GM23248 (cell line): Measurements from ENCODE around the gene HAND1. TPM values are rescaled to one million over a fixed set of nuclear protein-coding genes. Genes with fewer than 3 reads are reported as not detected.

Source experiments
- DNase-seq: peaks from one replicate; pipeline ENCODE4 v3.0.0-alpha.2; 2015
- H2AFZ ChIP-seq: fragments of 200-600 bp; sonication (generic); 2 replicates; pipeline ENCODE4 v1.6.1; 2016; ENCODE audit warnings: antibody characterized with exemption
- H3F3A ChIP-seq: fragments of 200-600 bp; sonication (generic); 2 replicates; pipeline ENCODE4 v1.6.1; 2016; ENCODE audit warnings: mild to moderate bottlenecking, antibody characterized with exemption, mixed run types; ENCODE audit not compliant: insufficient read depth
- H3K27ac ChIP-seq: fragments of 200-600 bp; sonication (generic); 2 replicates; pipeline ENCODE4 v1.5.1; 2016; ENCODE audit warnings: mild to moderate bottlenecking
- H3K27me3 ChIP-seq: fragments of 200-600 bp; sonication (generic); replicated peaks from 2 replicates; pipeline ENCODE4 v1.6.1; 2016; ENCODE audit warnings: mild to moderate bottlenecking; ENCODE audit not compliant: insufficient read depth
- H3K36me3 ChIP-seq: fragments of 200-600 bp; sonication (generic); 2 replicates; pipeline ENCODE4 v1.6.1; 2016; ENCODE audit warnings: low read depth, mild to moderate bottlenecking
- H3K4me1 ChIP-seq: fragments of 200-600 bp; sonication (generic); 2 replicates; pipeline ENCODE4 v1.6.1; 2016; ENCODE audit warnings: mild to moderate bottlenecking; ENCODE audit not compliant: insufficient read depth
- H3K4me2 ChIP-seq: fragments of 200-600 bp; sonication (generic); one replicate; pipeline ENCODE4 v1.6.1; 2016; ENCODE audit warnings: mild to moderate bottlenecking; ENCODE audit not compliant: unreplicated experiment
- H3K4me3 ChIP-seq: fragments of 200-600 bp; sonication (generic); 2 replicates; pipeline ENCODE4 v1.5.1; 2016; ENCODE audit warnings: mild to moderate bottlenecking
- H3K79me2 ChIP-seq: fragments of 200-600 bp; sonication (generic); 2 replicates; pipeline ENCODE4 v1.6.1; 2016; ENCODE audit warnings: mild to moderate bottlenecking; ENCODE audit not compliant: insufficient read depth
- H3K9ac ChIP-seq: fragments of 200-600 bp; sonication (generic); 2 replicates; pipeline ENCODE4 v1.6.1; 2016; ENCODE audit warnings: mild to moderate bottlenecking
- H3K9me2 ChIP-seq: fragments of 200-600 bp; sonication (generic); 2 replicates; pipeline ENCODE4 v1.6.1; 2016; ENCODE audit warnings: mixed run types, mild to moderate bottlenecking, moderate library complexity; ENCODE audit not compliant: insufficient read depth
- H3K9me3 ChIP-seq: fragments of 200-600 bp; sonication (generic); one replicate; pipeline ENCODE4 v1.6.1; 2017; ENCODE audit warnings: low read depth
- H4K20me1 ChIP-seq: fragments of 200-600 bp; sonication (generic); 2 replicates; pipeline ENCODE4 v1.6.0; 2016; ENCODE audit not compliant: insufficient read depth
- EZH2 ChIP-seq: fragments of 200-600 bp; sonication (generic); IDR thresholded peaks from 2 replicates; pipeline ENCODE4 v1.6.1; 2018; ENCODE audit warnings: antibody characterized with exemption, mild to moderate bottlenecking; ENCODE audit not compliant: insufficient read depth, poor library complexity, severe bottlenecking
- EZH2phosphoT487 ChIP-seq: fragments of 200-600 bp; sonication (generic); IDR thresholded peaks from 2 replicates; pipeline ENCODE4 v1.6.1; 2018; ENCODE audit warnings: antibody characterized with exemption, moderate library complexity, mild to moderate bottlenecking, low read depth; ENCODE audit not compliant: insufficient read depth
- WGBS, 2 experiments: methylation state at CpG; one replicate each; pipeline ENCODE4 v1.1.6; 2015 to 2017; ENCODE audit warnings: low lambda C conversion rate in 2 of 2, low coverage in 1 of 2; ENCODE audit errors: missing lambda C conversion rate in 2 of 2; 5-methylcytosine and 5-hydroxymethylcytosine counted together
- in situ Hi-C: fragments of 300-500 bp; cut with MboI; formaldehyde crosslinking; loops from 2 replicates; pipeline ENCODE4 v1.15.0; 2020
- polyA plus RNA-seq: library from polyadenylated mRNA; unstranded; fragments of >200 nt; fragmentation: Nextera tagmentation; extraction: Ambion mirVana; gene quantifications from 2 replicates; pipeline ENCODE4 v1.2.1, GENCODE V29; 2016
- total RNA-seq: library from RNA; depleted of rRNA; stranded (reverse); fragments of >200 nt; shearing (Covaris generic); gene quantifications from 2 replicates; pipeline ENCODE4 v1.2.3, GENCODE V29; 2014

HAND1 gene
- total and polyA plus RNA-seq, 2 experiments from 2014 or later, result not detected

- no peaks in the 10 kb centered on the region for H3K79me2 ChIP-seq
- H3K9me3 ChIP-seq, result no peaks in the 10 kb centered on the region
- H3K27ac ChIP-seq, result no peak overlapping the region
- WGBS, 2 experiments, result 3 to 5% methylated on average over 58 to 67 of the region's 68 CpGs
- TF ChIP-seq EZH2phosphoT487 (no peak), EZH2 (peak; percentile 26)
- in situ Hi-C loops, result no loop called here
- peak; percentile 54 for DNase-seq
- no peak overlapping the region for H3K9ac ChIP-seq
- no peaks in the 10 kb centered on the region for H3K36me3 ChIP-seq
- no peak overlapping the region for H2AFZ ChIP-seq
- peak overlapping the region; percentile 69 for H3K4me2 ChIP-seq
- peak overlapping the region; percentile 34; the same call in 1 of the 2 replicates for H3K4me3 ChIP-seq
- H3F3A ChIP-seq, result no peaks in the 10 kb centered on the region
- no peaks in the 10 kb centered on the region for H4K20me1 ChIP-seq
- no peaks in the 10 kb centered on the region for H3K9me2 ChIP-seq
- H3K4me1 ChIP-seq, result no peaks in the 10 kb centered on the region
- H3K27me3 ChIP-seq, result peaks cover 98% of the 10 kb centered on the region
Observed at GRCh38 chr5:154477382-154478223, 424 bp downstream of the HAND1 start.

- peaks cover 98% of the 10 kb centered on the region for H3K27me3 ChIP-seq
- DNase-seq, result no peak
- no peaks in the 10 kb centered on the region for H3F3A ChIP-seq
- H3K4me3 ChIP-seq, result no peak overlapping the region
- H3K36me3 ChIP-seq, result no peaks in the 10 kb centered on the region
- TF ChIP-seq EZH2phosphoT487 (no peak), EZH2 (peak; percentile 92)
- H3K4me2 ChIP-seq, result no peak overlapping the region
- no peaks in the 10 kb centered on the region for H3K9me3 ChIP-seq
- no peak overlapping the region for H3K9ac ChIP-seq
- H3K27ac ChIP-seq, result no peak overlapping the region
- WGBS, 2 experiments, result 13 to 16% methylated on average over 38 of the region's 38 CpGs
- H4K20me1 ChIP-seq, result no peaks in the 10 kb centered on the region
- no peaks in the 10 kb centered on the region for H3K9me2 ChIP-seq
- in situ Hi-C loops, result no loop called here
- no peak overlapping the region for H2AFZ ChIP-seq
- no peaks in the 10 kb centered on the region for H3K79me2 ChIP-seq
- H3K4me1 ChIP-seq, result no peaks in the 10 kb centered on the region
Observed at GRCh38 chr5:154476354-154477205, 1.4 kb downstream of the HAND1 start.

GRCh38 chr5:154475591-154476353 is 2.3 kb downstream of the HAND1 start:
- in situ Hi-C loops, result no loop called here
- Histone ChIP-seq H3K9me3 (no peaks in the 10 kb centered on the region), H3K4me2 (no peak overlapping the region), H2AFZ (no peak overlapping the region), H3K79me2 (no peaks in the 10 kb centered on the region), H3K27me3 (peaks cover 98% of the 10 kb centered on the region), H3K9me2 (no peaks in the 10 kb centered on the region), H3K4me3 (no peak overlapping the region), H3K27ac (no peak overlapping the region), H3K9ac (no peak overlapping the region), H3K4me1 (no peaks in the 10 kb centered on the region), H3F3A (no peaks in the 10 kb centered on the region), H4K20me1 (no peaks in the 10 kb centered on the region), H3K36me3 (no peaks in the 10 kb centered on the region)
- no peak for DNase-seq
- WGBS, 2 experiments, result 9 to 11% methylated on average over 40 to 46 of the region's 46 CpGs
- peak; percentile 76 for TF ChIP-seq EZH2phosphoT487
- peak; percentile 93 for TF ChIP-seq EZH2
